HG03354 (cell line): ENCODE results near the gene LARP4B.
"Not testable (repeated sequence)": the region's sequence is repeated elsewhere in the genome, so short reads cannot be mapped to it uniquely, and the experiment has no call there.

Experiments used
- ATAC-seq: cut with Tn5 transposase; IDR thresholded peaks from one replicate; pipeline ENCODE4 v1.9.1; 2021; ENCODE audit warnings: mild to moderate bottlenecking; ENCODE audit not compliant: unreplicated experiment, poor library complexity, severe bottlenecking

LARP4B gene

GRCh38 chr10:962342-962741, 30.8 kb upstream of the LARP4B start:
- no peak for ATAC-seq

GRCh38 chr10:958856-959255, 27.4 kb upstream of the LARP4B start:
- no peak for ATAC-seq

- ATAC-seq = no peak
Measured at GRCh38 chr10:958106-958505, 26.6 kb upstream of the LARP4B start.

- ATAC-seq = no peak
Measured at GRCh38 chr10:955820-956217, 24.3 kb upstream of the LARP4B start.

GRCh38 chr10:955127-955819, 23.8 kb upstream of the LARP4B start:
- no peak for ATAC-seq

GRCh38 chr10:954396-954795, 22.9 kb upstream of the LARP4B start:
- no peak for ATAC-seq

- ATAC-seq = no peak
Measured at GRCh38 chr10:953836-954235, 22.3 kb upstream of the LARP4B start.

GRCh38 chr10:949446-949845, 17.9 kb upstream of the LARP4B start:
- ATAC-seq = no peak

- no peak for ATAC-seq
Measured at GRCh38 chr10:948347-948746, 16.8 kb upstream of the LARP4B start.

GRCh38 chr10:947881-948280, 16.4 kb upstream of the LARP4B start:
- no peak for ATAC-seq

GRCh38 chr10:947051-947450, 15.5 kb upstream of the LARP4B start:
- ATAC-seq = no peak

GRCh38 chr10:945778-946177, 14.3 kb upstream of the LARP4B start:
- ATAC-seq = no peak

GRCh38 chr10:944034-944831, 12.7 kb upstream of the LARP4B start:
- ATAC-seq = peak; percentile 39

- ATAC-seq = peak; percentile 62
Measured at GRCh38 chr10:943334-944033, 12.0 kb upstream of the LARP4B start.

- no peak for ATAC-seq
Measured at GRCh38 chr10:938941-939678, 7.6 kb upstream of the LARP4B start.

GRCh38 chr10:934746-935406, 3.4 kb upstream of the LARP4B start:
- no peak for ATAC-seq

- not testable (repeated sequence) for ATAC-seq
Measured at GRCh38 chr10:934165-934564, 2.7 kb upstream of the LARP4B start.

GRCh38 chr10:932589-932988, 1.1 kb upstream of the LARP4B start:
- ATAC-seq = no peak

- ATAC-seq = peak; percentile 6
Measured at GRCh38 chr10:930625-931325, 730 bp downstream of the LARP4B start.
